ENCODE measurements around the gene GPR87.

The GPR87 gene

GRCh38 chr3:151314593-151314992, 2.0 kb downstream of the GPR87 start:
- no peak for DNase-seq

- no peak for DNase-seq
Observed at GRCh38 chr3:151314137-151314536, 2.5 kb downstream of the GPR87 start.

GRCh38 chr3:151312972-151313371, 3.6 kb downstream of the GPR87 start:
- DNase-seq, result no peak

GRCh38 chr3:151309566-151309965, 7.1 kb downstream of the GPR87 start:
- DNase-seq, result no peak

- DNase-seq, result no peak
Observed at GRCh38 chr3:151307583-151308488, 8.8 kb downstream of the GPR87 start.

GRCh38 chr3:151307131-151307530, 9.5 kb downstream of the GPR87 start:
- DNase-seq, result no peak

GRCh38 chr3:151306168-151306810, 10.3 kb downstream of the GPR87 start:
- DNase-seq, result no peak

GRCh38 chr3:151305775-151306151, 10.9 kb downstream of the GPR87 start:
- DNase-seq, result no peak

GRCh38 chr3:151305060-151305774, 11.4 kb downstream of the GPR87 start:
- no peak for DNase-seq

GRCh38 chr3:151303751-151304150, 12.9 kb downstream of the GPR87 start:
- DNase-seq, result no peak

- DNase-seq, result no peak
Observed at GRCh38 chr3:151301787-151302186, 14.8 kb downstream of the GPR87 start.

- DNase-seq, result no peak
Observed at GRCh38 chr3:151300539-151300938, 16.1 kb downstream of the GPR87 start.

GRCh38 chr3:151299006-151299405, 17.6 kb downstream of the GPR87 start:
- DNase-seq, result no peak

- DNase-seq, result no peak
Observed at GRCh38 chr3:151297429-151297828, 19.2 kb downstream of the GPR87 start.

- DNase-seq, result no peak
Observed at GRCh38 chr3:151296226-151296625, 20.4 kb downstream of the GPR87 start.

GRCh38 chr3:151293127-151293526, 23.5 kb downstream of the GPR87 start:
- no peak for DNase-seq

GRCh38 chr3:151290673-151291072, 25.9 kb downstream of the GPR87 start:
- peak; percentile 5 for DNase-seq

- no peak for DNase-seq
Observed at GRCh38 chr3:151289445-151289844, 27.2 kb downstream of the GPR87 start.

GRCh38 chr3:151285940-151286339, 30.7 kb downstream of the GPR87 start:
- no peak for DNase-seq

- no peak for DNase-seq
Observed at GRCh38 chr3:151283907-151284461, 32.6 kb downstream of the GPR87 start.

- no peak for DNase-seq
Observed at GRCh38 chr3:151283387-151283786, 33.2 kb downstream of the GPR87 start.

GRCh38 chr3:151282921-151283320, 33.7 kb downstream of the GPR87 start:
- DNase-seq, result peak; percentile 54

GRCh38 chr3:151281671-151282324, 34.8 kb downstream of the GPR87 start:
- DNase-seq, result no peak
